Measurements from ENCODE around the gene FAT1.

DNA sequence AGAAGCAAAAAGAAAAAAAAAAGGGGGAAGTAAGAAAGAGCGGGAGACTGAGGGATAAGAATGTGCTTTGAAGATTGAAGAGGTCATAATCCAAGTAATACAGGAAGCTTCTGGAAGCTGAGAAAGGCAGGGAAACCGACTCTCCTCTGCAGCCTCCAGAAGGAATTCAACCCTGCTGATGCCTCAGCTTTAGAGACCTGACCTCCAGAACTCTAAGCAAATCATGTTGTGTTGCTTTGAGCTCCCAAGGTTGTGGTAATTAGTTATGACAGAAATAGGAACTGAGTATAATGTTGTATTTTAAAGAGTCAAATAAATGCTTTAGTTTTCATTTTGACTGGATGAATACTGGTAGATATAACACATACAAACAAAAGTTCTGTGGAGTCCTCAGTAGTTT, 48.0 kb upstream of the FAT1 start:
- TF ChIP-seq, protein P1, sequence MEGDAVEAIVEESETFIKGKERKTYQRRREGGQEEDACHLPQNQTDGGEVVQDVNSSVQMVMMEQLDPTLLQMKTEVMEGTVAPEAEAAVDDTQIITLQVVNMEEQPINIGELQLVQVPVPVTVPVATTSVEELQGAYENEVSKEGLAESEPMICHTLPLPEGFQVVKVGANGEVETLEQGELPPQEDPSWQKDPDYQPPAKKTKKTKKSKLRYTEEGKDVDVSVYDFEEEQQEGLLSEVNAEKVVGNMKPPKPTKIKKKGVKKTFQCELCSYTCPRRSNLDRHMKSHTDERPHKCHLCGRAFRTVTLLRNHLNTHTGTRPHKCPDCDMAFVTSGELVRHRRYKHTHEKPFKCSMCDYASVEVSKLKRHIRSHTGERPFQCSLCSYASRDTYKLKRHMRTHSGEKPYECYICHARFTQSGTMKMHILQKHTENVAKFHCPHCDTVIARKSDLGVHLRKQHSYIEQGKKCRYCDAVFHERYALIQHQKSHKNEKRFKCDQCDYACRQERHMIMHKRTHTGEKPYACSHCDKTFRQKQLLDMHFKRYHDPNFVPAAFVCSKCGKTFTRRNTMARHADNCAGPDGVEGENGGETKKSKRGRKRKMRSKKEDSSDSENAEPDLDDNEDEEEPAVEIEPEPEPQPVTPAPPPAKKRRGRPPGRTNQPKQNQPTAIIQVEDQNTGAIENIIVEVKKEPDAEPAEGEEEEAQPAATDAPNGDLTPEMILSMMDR (IDR thresholded peaks at IDR 0.05), result no peak
- TF ChIP-seq POLR2A (IDR thresholded peaks at IDR 0.05), result no peak

All from right lobe of liver (tissue), 4 donors.